Urothelium cell line (cell line): Measurements from ENCODE around the gene ARHGAP31.
"Not testable (repeated sequence)": the region's sequence is repeated elsewhere in the genome, so short reads cannot be mapped to it uniquely, and the experiment has no call there.

Source experiments
- DNase-seq: peaks from one replicate; pipeline ENCODE4 v3.0.0; 2011; ENCODE audit warnings: low spot score, mixed read lengths
- FAIRE-seq: peaks from 2 replicates; lab custom pipeline; 2011; peaks lifted over from hg19 to GRCh38; lab: Jason Lieb, UNC

Gene ARHGAP31

DNA sequence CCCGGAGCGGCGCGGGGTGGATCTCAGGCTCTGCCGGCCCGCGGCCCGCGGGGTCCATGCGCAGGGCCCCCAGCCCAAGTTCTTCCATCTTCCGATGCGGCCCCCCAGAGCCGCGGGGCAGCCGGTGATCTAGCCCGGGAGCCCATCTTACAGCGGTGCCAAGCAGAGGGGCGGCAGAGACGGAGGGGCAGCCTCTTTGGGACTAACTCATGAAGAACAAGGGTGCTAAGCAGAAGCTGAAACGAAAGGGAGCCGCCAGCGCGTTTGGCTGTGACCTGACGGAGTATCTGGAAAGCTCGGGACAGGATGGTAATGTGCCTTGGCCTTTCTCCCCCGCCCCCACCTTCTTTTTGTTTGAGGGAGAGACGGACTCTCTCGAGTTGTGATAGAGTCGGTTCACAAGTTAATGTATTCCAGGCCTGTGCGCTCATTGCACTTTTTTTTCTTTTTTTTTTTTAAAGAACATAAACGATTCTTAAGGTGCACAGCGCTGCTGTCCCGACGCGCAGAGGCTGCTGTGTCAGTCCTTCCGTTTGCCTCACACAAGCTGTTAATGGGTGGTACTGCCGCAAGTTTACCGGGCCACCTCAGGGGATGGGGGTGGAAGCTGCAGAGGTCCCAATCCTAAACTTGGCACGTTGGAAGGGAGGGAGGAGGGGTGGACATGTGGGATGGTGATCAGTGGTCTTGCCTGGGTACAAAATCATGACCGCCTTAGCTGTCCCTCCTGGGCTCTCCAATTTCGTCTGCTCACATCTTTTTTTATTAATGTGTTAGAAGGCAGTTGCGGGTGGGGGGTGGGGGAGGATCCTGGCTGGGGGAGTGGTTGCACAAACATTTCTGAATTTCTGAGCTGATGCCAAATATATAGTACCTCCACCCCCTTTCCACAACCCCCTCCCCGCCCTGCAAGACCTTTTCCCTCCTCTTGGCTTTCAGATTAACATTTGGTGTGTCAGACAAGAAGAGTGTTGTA lies 801 bp downstream of the ARHGAP31 start:
- peak; percentile 60 for DNase-seq
- FAIRE-seq: no peak

DNA sequence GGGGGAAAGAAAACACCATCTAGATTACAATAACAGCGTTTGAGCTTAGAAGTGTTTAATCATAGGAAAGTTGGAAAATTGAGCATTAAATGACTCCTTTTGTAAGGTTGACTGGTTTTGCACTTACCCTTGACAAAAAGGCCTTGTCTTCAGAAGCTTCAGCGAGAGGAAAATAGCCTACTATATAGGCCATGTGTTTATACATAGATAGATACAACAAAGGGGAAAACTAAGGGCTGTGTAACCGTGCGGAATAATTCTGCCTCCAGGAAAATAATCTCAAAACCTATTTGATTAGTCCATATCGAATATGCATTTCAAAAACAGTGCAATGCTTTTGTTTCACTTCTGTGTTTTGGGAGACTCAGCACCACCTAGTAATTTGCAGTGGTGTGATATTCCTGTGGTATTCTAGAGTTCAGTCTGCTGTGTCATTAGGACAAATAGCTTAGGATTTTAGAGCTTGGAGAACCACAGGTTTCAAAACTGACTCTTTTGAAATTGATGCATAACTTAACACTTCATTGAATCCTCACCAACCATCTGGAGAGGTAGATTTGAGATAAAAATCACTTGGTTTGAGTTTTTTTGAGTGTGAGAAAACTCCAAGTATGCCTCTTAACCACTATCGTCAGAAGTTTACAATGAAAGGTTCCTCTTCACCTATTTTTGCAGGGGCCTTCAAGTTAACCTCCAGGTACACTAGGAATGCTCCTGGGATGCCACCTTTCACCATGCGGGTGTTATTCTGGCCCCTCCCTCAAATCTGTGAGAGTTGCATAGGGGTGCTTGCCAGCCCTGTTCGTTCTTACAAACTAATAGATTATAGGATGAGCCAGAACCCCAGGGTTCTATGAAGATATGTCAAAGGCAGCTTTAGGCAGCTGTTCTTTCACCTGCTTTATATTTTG lies 1.9 kb downstream of the ARHGAP31 start:
- no peak for FAIRE-seq
- DNase-seq: no peak

DNA sequence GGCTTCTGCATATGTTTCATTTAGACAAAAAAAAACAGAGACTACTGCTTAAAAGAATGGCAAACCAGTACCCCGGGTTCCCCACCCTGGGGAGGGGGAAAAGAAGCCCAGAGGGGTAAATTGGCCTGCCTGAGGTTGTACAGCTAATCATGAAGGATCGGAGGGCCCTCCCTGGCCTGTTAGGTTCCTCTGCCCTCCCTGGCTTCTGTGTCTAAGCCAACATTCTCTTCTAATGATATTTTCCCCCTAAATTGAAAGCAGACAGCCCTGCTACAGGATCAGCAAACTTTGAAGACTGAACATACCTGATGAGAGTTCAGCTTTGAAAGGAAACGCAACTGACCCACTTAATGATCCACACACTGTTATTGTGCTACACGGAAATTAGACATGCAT lies 2.5 kb downstream of the ARHGAP31 start:
- no peak for FAIRE-seq

DNA sequence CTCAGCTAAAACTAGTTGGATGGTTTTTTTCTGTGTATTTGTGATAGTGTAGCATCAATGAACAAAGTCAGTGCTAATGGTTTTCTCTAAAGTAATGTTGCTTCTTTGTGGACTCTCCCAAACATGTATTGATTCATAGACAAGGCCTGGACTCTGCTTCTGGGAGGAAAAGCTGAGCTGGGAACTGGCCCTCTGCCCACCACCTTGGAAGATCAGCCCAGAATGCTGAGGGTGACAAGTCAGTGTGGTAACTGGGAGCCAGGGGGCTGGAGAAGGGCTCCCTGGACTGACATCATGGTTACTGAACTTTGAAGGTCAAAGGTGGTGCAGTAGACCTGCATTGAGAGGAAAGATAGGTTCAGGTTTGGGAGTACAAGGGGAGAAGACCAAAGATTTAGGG lies 3.0 kb downstream of the ARHGAP31 start:
- FAIRE-seq: no peak

More for the DNA sequence above, 2.5 kb downstream of the ARHGAP31 start:
- no peak for DNase-seq

DNA sequence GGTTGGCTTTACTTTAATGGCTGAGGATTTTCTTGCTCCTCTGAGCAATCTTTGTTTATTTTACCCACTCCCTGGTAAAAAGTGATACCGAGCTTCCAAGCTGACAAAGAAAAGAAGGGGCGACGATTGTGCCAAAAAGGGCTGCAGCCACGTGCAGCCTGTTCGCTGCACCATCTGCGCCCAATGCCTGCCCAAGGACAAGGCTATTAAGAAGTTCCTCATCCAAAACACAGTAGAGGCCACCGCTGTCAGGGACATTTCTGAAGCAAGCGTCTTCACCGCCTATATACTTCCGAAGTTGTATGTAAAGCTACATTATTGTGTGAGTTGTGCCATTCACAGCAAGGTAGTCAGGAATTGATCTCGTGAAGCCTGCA lies 4.4 kb downstream of the ARHGAP31 start:
- FAIRE-seq (no peak), DNase-seq (no peak)

More for the DNA sequence above, 3.0 kb downstream of the ARHGAP31 start:
- no peak for DNase-seq

DNA sequence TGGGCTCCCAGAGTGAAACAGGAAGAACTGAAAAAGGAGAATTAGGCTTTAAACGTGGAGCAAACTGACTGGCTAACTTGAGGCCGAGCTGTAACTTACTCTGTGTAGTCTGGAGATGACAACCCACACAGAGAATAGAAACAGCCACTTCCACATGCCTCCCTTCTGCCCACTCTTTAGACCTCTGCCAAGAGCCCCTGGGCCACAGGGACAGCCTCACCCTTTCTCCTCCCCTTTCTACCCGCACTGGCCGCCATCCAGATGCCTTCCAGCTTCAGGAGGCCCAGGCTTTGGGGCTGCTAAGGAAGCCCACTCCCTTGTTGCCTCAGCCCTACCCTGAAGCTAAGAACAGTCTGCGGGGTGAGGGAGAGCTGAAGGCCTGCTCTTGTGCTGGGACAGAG lies 6.8 kb downstream of the ARHGAP31 start:
- DNase-seq (no peak), FAIRE-seq (no peak)

DNA sequence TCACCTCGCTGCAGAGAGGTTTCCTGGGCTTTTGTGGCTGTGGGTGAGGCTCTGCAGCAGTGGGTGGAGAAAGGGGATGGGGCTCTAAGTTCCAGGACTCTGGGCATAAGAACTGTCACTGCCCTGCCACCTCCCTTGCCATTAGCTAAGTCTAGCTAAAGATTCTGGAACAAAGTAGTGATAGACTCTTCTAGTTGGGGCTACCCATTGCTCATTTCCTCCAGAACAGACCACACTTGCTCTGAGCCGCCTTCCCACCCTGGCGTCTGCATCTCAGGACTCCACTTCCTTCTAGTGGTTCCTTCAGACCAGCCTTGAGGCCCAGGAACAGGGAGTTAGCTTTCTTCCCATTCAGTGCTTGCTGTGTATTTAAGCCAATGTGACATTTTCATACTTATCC lies 7.5 kb downstream of the ARHGAP31 start:
- DNase-seq (no peak), FAIRE-seq (no peak)

DNA sequence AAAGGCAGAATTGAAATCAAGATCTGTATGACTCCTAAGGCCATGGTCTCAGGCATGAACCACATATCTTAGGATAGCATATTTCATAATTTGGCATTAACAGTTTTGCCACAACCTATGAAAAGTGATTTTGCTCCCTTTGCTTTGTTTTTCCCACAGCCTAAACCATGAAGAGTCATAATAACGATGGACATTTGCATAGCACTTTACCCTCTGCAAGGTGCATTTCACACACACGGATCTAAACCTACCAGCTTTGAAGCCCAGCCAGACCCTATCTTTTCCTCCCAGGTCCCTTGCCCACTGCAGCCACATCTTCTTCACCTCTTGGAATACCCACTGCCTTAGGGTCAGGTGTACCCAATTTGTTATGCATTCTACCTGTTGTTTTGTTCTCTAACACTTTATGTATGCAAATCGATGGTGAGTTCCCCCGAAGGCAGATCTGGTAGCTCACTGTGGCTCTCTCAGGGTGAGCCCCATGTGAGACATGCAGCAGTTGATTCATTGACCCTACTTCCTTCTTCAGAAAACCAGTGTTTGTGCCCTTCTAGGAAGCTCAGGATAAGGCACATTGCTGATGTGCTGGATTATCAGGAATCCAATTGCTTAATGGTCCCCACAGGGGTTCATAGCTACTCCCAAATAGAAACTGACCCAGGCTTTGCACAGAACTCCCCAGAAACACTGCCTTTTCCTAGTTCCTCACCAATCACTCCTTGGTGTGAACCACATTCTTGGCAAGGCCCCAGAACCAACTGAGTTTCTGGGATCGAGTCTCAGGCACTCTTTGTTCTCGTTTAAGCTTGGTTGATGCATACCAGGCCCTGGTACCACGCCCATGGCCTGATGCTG lies 8.7 kb downstream of the ARHGAP31 start:
- FAIRE-seq: no peak

DNA sequence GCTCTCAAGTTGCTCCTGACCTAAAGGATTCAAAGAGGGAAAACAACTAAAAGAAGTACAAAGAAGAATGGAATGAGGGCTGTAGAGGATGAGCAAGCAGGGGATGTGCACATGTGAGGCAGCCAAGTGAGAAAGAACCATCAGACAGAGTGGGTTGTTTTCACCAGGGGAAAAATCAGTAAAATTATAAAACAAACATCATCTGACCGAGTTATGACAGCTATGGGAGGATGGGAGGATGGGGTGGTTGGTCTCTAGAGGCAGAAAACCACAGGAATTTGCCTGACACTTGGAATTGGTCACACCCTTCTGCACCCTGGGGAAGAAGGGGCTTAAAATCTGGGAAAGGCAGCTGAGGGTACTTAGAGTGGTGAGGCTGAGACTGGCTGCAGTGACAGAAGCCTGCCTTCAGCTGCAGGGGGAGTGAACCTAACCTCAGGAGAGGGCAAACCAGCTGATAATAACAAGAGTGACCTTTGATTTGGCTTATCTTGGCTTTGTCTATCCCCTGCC lies 10.1 kb downstream of the ARHGAP31 start:
- FAIRE-seq: no peak
- DNase-seq: peak; percentile 84

More for the DNA sequence above, 8.7 kb downstream of the ARHGAP31 start:
- no peak for DNase-seq

DNA sequence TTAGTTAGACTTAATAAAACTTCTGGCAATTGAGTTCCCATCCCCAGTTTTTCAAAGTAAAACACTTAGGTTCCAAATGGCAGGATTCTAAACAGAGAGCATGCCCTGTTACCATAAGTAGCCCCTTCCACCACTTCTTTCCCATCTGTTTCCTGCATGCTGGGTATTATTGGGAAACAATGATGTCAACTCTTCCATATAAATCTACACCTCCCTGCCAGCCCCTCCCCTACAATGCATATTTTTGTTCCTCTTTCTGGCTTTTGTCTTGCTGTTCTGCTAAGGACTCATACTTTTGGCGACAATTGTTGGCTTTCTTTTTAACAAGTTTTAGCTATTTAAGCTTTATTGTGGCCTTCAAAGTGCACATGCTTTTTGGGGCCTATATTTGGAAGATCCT lies 11.1 kb downstream of the ARHGAP31 start:
- FAIRE-seq (no peak), DNase-seq (no peak)

DNA sequence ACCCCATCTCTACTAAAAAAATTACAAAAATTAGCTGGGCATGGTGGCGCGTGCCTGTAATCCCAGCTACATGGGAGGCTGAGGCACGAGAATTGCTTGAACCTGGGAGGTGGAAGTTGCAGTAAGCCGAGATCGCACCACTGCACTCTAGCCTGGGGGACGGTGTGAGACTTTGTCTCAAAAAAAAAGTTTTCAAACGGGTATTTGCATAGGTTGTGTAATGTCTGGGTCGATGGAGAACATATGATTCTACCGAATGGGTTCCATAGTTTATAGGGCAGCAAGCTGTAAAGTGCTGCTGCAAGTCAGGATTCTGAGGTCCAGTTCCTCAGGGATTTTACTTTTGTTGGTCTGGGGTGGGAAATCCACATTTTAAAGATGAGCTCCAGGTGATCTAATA lies 12.2 kb downstream of the ARHGAP31 start:
- not testable (repeated sequence) for FAIRE-seq, DNase-seq

DNA sequence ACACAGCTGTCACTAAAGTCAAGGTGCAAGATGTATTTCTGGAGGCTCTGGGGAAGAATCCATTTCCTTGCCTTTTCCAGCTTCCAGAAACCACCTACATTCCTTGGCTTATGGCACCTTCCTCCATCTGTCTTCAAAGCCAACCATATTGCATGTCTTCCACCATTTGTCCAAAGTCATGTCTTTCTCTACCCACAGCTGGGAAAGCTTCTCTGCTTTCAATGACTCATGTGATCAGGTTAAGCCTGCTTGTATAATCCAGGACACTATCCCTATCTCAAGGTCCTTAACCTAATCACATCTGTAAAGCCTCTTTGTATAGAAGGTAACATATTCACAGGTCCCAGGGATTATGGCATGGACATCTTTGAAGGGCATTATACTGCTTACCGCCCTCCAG lies 14.2 kb downstream of the ARHGAP31 start:
- DNase-seq (no peak), FAIRE-seq (no peak)

DNA sequence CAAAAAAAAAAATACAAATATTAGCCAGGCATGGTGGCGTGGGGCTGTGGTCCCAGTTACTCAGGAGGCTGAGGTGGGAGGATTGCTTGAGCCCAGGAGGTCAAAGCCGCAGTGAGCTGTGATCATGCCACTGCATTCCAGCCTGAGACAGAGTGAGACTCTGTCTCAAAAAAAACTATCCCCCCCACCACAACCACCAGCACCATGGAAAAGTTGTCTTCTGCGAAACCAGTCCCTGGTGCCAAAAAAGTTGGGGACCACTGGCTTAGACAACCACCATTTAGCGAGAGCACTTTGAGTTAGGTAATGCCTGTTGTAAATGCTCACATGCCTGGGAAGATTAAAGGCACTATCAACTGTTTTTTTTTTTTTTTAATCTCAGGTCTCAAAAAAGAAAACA lies 15.4 kb downstream of the ARHGAP31 start:
- FAIRE-seq (no peak), DNase-seq (no peak)

DNA sequence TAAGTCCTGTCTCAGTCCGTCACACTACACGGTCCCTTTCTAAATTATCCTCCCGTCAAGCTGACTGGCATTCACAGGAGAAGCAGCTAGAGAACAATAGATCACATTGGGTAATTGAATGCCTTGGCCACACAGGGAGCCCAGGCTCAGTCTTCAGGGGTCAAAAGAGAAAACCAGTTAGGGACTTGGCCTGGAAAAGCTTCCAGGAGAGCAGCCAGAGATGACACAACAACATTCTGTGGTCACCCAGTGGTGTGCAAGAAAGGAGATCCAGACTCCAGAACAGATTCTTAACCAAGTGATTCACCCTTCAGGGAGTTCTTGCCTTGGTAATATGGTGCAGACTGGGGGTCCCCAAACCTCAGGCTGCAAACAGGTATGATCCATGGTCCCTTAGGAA lies 15.9 kb downstream of the ARHGAP31 start:
- DNase-seq (peak; percentile 91), FAIRE-seq (no peak)

DNA sequence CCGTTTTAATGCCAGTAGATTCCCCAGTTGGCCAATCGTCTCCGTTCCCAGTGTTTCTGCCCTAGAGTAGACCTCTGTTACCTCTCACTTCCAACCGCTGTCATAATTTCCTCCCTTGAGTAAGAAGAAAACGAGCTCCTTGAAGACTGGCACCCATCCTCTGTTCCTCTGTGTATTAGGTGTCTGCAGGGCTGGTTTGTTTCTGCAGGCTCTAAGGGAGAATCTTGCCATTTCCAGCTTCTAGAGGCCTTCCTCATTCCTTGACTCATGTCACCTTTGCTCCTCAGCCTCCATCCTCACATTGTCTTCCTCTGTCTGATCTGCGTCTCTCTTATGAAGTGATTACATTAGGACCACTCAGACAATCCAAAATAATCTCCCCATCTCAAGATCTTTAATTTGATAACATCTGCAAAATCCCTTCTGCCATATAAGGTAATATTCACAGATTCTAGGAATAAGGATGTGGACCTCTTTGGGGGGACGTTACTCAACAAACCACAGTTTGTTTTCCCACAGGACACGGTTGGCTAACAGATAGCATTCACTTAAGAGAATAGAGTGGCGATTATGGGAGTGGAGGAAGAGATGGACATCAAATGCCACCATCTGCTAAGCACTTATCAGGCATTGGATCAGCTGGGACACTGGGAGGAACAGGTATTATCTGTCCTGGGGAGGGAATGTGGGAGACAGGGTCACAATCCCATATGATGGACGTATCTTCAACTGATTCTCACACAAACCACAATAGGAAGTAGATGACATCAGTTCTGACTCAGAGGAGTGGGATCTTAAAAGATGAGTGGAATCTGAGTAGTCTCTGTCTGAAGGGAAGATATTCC lies 17.1 kb downstream of the ARHGAP31 start:
- DNase-seq: peak; percentile 78
- peak; percentile 90 for FAIRE-seq

DNA sequence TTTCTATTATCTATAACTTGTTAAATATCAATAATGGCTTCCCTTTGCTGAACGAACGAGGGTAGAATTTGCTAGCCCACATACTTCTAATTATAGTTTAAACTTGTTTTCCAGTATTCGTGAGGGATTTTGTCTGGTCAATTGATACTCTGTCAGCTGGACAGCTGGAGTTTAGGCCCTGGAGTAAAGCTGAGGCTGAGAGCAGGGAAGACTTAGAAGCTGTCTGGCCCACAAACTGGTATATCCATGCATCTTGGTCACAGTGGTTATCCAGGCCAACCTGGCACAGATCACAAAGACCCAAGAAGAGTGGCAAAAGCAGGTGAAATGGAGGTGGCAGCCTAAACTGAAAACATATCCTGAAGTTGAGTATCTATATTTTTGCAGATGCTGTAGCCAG lies 19.3 kb downstream of the ARHGAP31 start:
- FAIRE-seq (no peak), DNase-seq (no peak)

DNA sequence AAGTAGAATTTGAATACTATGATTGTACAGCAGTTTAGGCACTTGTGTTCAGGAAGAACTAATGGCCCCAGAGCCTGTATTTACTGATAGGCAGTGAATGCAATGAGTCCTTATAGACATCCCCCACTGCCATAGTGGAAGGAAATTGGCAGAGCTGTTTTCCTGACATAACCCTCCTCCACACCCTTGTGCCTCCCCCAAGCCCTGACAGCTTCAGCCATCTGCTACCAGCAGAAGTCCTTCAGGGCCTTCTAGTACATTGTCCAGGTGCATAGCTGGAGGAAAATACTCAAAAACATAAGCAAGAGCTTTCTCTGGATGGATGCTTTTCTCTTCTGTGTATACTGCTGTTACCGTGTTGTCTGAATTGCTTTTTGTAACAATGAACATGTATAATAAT lies 20.6 kb downstream of the ARHGAP31 start:
- DNase-seq (no peak), FAIRE-seq (no peak)

DNA sequence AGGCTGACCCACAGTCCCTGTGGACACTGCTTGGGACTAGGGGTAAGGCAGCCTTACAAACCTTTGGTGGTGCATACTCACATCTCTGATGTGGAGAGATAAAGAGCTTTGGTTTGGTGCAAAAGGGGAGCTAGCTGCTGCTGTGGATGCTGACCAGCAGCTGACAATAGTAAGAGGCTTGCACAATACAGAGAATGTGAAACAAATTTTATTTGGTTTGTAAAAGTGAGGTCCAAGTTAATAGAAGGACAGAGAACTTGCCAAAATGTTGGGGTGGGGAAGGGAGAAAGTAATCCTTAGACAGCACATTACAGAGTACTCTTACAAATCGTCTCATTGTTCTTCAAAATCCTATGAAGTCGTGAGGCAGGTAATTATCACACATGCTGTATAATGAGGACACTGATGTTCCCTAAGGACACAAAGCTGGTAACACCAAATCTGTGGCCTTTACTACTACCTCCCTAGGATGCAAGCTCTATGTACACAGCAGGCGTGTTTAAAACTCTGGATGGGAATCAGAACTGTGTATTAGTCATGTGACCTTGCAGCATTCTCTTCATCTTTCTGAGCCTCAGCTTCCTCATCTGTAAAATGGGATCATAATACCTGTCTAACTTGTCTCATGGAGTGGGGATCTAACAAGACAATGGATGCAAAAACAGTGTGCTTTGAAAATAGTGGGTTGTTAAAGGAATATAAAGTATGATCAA lies 21.6 kb downstream of the ARHGAP31 start:
- DNase-seq (no peak), FAIRE-seq (peak; percentile 35)

DNA sequence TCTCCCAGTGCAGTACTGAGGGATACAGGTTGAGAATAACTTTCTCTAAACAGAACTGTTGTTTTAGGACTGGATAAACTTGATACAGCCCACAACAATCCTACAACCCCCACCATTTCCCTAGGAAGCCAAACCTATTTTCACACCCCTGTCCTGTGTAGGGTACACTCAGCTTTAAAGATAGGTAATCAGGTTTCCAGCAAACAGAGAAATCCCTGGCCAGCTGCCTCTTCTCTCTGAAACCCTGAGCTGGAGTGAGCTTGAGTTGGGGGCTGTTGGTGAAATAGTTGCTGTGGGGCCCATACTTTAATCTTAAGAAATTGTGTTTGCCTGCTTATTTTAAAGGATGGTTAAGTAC lies 22.1 kb downstream of the ARHGAP31 start:
- DNase-seq: no peak
- FAIRE-seq: no peak
